ENCODE results near the gene NRTN. TPM values are rescaled to one million over a fixed set of nuclear protein-coding genes. Genes with fewer than 3 reads are reported as not detected.

Gene NRTN
- polyA plus RNA-seq, 1 donor from 2014 or later, result 0.62 TPM

DNA sequence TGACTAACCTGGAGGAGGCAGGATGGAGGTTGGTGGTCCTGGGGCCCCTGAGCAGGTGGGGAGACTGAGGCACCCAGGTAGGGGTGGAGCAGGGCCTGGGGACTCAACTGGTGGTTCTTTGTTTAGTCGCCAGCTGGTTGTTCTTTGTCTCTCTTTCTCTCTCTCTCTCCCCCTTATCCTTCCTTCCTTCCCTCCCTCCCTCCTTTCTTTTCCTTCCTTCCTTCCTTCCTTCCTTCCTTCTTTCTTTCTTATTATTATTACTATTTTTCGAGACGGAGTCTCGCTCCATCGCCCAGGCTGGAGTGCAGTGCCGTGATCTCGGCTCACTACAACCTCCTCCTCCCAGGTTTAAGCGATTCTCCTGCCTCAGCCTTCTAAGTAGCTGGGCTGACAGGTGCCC lies 6.6 kb upstream of the NRTN start:
- H3K36me3 ChIP-seq (ENCODE audit: insufficient read depth, low read length), result no peaks in the 10 kb centered on the region
- no peaks in the 10 kb centered on the region for H3K9me3 ChIP-seq (ENCODE audit: low read length)
- H4K20me1 ChIP-seq (ENCODE audit: insufficient read depth), result no peaks in the 10 kb centered on the region
- H3K4me2 ChIP-seq (ENCODE audit: low read length), result no peak overlapping the region
- H3K79me2 ChIP-seq (replicated peaks; ENCODE audit: insufficient read depth, low read length), result no peaks in the 10 kb centered on the region
- TF ChIP-seq RAD21 (conservative IDR thresholded peaks at IDR 0.05), result no peak
- TF ChIP-seq EP300 (conservative IDR thresholded peaks at IDR 0.05; ENCODE audit: poor library complexity, severe bottlenecking), result no peak
- no peak for TF ChIP-seq TAF1 (IDR thresholded peaks at IDR 0.05; ENCODE audit: low read depth)
- no peak for TF ChIP-seq POLR2AphosphoS5 (IDR thresholded peaks at IDR 0.05)
- TF ChIP-seq, protein P1, sequence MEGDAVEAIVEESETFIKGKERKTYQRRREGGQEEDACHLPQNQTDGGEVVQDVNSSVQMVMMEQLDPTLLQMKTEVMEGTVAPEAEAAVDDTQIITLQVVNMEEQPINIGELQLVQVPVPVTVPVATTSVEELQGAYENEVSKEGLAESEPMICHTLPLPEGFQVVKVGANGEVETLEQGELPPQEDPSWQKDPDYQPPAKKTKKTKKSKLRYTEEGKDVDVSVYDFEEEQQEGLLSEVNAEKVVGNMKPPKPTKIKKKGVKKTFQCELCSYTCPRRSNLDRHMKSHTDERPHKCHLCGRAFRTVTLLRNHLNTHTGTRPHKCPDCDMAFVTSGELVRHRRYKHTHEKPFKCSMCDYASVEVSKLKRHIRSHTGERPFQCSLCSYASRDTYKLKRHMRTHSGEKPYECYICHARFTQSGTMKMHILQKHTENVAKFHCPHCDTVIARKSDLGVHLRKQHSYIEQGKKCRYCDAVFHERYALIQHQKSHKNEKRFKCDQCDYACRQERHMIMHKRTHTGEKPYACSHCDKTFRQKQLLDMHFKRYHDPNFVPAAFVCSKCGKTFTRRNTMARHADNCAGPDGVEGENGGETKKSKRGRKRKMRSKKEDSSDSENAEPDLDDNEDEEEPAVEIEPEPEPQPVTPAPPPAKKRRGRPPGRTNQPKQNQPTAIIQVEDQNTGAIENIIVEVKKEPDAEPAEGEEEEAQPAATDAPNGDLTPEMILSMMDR (IDR thresholded peaks at IDR 0.05; ENCODE audit: poor library complexity, severe bottlenecking), result no peak
- TF ChIP-seq, protein P2, sequence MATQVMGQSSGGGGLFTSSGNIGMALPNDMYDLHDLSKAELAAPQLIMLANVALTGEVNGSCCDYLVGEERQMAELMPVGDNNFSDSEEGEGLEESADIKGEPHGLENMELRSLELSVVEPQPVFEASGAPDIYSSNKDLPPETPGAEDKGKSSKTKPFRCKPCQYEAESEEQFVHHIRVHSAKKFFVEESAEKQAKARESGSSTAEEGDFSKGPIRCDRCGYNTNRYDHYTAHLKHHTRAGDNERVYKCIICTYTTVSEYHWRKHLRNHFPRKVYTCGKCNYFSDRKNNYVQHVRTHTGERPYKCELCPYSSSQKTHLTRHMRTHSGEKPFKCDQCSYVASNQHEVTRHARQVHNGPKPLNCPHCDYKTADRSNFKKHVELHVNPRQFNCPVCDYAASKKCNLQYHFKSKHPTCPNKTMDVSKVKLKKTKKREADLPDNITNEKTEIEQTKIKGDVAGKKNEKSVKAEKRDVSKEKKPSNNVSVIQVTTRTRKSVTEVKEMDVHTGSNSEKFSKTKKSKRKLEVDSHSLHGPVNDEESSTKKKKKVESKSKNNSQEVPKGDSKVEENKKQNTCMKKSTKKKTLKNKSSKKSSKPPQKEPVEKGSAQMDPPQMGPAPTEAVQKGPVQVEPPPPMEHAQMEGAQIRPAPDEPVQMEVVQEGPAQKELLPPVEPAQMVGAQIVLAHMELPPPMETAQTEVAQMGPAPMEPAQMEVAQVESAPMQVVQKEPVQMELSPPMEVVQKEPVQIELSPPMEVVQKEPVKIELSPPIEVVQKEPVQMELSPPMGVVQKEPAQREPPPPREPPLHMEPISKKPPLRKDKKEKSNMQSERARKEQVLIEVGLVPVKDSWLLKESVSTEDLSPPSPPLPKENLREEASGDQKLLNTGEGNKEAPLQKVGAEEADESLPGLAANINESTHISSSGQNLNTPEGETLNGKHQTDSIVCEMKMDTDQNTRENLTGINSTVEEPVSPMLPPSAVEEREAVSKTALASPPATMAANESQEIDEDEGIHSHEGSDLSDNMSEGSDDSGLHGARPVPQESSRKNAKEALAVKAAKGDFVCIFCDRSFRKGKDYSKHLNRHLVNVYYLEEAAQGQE (IDR thresholded peaks at IDR 0.05; ENCODE audit: borderline replicate concordance), result no peak
- TF ChIP-seq MXI1 (conservative IDR thresholded peaks at IDR 0.05; ENCODE audit: poor library complexity, severe bottlenecking), result no peak
- no peak for TF ChIP-seq SMC3 (conservative IDR thresholded peaks at IDR 0.05; ENCODE audit: poor library complexity)
- no peak for TF ChIP-seq EZH2 (IDR thresholded peaks at IDR 0.05; ENCODE audit: borderline replicate concordance, insufficient read depth, low read length, poor library complexity, severe bottlenecking)
- no peaks in the 10 kb centered on the region for H3K9me2 ChIP-seq (ENCODE audit: insufficient read depth, low read length)
- no peak overlapping the region for H3K27ac ChIP-seq (ENCODE audit: low read length)
- peaks cover under 1% of the 10 kb centered on the region for H3K27me3 ChIP-seq (ENCODE audit: insufficient read depth, low read depth, low read length)
- no peak overlapping the region for H3K4me3 ChIP-seq (ENCODE audit: low read length)
- H3F3A ChIP-seq (ENCODE audit: insufficient read depth, low read length, poor library complexity, severe bottlenecking), result no peaks in the 10 kb centered on the region
- no peak overlapping the region for H2AFZ ChIP-seq (ENCODE audit: low read depth, low read length)
- H3K9ac ChIP-seq (ENCODE audit: low read length), result no peak overlapping the region

DNA sequence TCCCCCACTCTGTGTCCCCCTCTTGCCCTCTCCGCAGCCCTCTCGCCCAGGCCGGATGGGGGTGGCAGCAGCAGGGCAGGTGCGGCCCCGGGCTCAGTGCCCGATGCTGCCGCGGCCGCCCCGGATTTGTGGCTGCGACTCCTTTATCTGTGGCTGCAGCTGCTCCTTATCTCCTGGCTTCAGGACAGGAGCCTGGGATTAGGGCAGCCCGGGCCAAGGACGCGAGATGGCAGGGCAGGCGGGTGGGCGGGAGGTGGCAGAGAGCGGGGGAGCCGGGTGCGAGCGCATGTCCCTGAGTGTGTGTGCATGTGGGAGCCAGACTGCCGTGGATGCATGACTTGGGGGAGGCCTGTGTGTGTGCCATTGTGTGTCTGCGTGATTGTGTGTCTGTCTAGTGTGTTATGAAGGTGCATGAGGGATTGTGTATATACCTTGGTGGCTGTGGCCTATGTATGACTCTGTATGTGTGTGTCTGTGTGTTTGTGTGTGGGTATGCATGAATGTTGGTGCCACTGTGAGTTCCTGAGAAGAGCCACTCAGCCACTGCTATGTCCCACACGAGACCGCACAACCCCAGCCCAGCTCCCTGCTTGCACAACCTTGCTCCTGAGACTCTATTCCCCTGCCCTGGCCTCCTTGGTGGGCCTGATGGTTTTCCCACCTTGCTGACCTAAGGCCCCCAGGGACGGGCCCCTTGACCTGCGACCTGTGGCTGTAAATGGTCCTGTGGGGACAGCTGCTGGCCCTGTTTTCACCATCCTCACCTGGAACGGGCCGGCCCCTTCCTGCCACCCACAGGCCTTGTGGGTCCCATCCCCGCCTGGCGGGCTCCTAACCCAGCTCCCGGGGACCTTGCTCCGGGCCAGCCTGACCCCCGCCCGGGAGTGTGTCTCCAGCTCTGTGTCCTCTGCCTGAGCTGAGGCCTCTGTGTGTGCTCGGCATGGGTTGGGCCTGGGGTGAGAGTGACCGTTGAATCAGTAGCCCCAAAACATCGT lies 5.3 kb upstream of the NRTN start:
- peaks cover 14% of the 10 kb centered on the region for H3K27me3 ChIP-seq (ENCODE audit: insufficient read depth, low read depth, low read length)
- no peak overlapping the region for H2AFZ ChIP-seq (ENCODE audit: low read depth, low read length)
- TF ChIP-seq, protein P2 (IDR thresholded peaks at IDR 0.05; ENCODE audit: borderline replicate concordance), result no peak
- TF ChIP-seq, protein P1 (IDR thresholded peaks at IDR 0.05; ENCODE audit: poor library complexity, severe bottlenecking), result no peak
- TF ChIP-seq MXI1 (conservative IDR thresholded peaks at IDR 0.05; ENCODE audit: poor library complexity, severe bottlenecking), result no peak
- TF ChIP-seq RAD21 (conservative IDR thresholded peaks at IDR 0.05), result no peak
- no peak for TF ChIP-seq EP300 (conservative IDR thresholded peaks at IDR 0.05; ENCODE audit: poor library complexity, severe bottlenecking)
- TF ChIP-seq TAF1 (IDR thresholded peaks at IDR 0.05; ENCODE audit: low read depth), result no peak
- TF ChIP-seq SMC3 (conservative IDR thresholded peaks at IDR 0.05; ENCODE audit: poor library complexity), result no peak
- TF ChIP-seq POLR2AphosphoS5 (IDR thresholded peaks at IDR 0.05), result no peak
- TF ChIP-seq EZH2 (IDR thresholded peaks at IDR 0.05; ENCODE audit: borderline replicate concordance, insufficient read depth, low read length, poor library complexity, severe bottlenecking), result no peak
- H3F3A ChIP-seq (ENCODE audit: insufficient read depth, low read length, poor library complexity, severe bottlenecking), result no peaks in the 10 kb centered on the region
- no peak overlapping the region for H3K27ac ChIP-seq (ENCODE audit: low read length)
- no peak overlapping the region for H3K9ac ChIP-seq (ENCODE audit: low read length)
- H3K9me3 ChIP-seq (ENCODE audit: low read length), result no peaks in the 10 kb centered on the region
- H3K36me3 ChIP-seq (ENCODE audit: insufficient read depth, low read length), result no peaks in the 10 kb centered on the region
- no peak overlapping the region for H3K4me3 ChIP-seq (ENCODE audit: low read length)
- no peaks in the 10 kb centered on the region for H3K79me2 ChIP-seq (replicated peaks; ENCODE audit: insufficient read depth, low read length)
- H4K20me1 ChIP-seq (ENCODE audit: insufficient read depth), result no peaks in the 10 kb centered on the region
- no peak overlapping the region for H3K4me2 ChIP-seq (ENCODE audit: low read length)
- H3K9me2 ChIP-seq (ENCODE audit: insufficient read depth, low read length), result no peaks in the 10 kb centered on the region
